ENCODE results near the gene HLF.

Gene HLF

DNA sequence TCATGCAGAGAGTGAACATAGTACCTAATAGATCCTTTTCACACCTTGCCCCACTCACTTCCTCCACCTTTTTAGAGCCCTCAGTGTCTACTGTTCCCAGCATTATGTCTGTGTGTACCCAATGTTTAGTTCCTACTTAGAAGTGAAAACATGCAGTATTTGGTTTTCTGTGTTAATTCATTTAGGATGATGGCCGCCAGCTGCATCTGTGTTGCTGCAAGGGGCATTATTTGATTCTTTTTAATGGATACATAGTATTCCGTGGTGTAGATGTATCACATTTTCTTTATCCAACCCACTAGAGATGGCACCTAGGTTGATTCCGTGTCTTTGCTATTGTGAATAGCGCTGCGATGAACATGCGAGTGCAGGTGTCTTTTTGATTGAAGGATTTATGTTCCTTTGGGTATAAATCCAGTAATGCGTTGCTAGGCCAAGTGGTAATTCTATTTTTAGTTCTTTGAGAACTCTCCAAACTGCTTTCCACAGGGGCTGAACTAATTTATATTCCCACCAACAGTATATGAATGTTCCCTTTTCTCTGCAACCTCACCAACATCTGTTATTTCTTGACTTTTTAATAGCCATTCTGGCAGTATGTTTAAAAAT, 47.1 kb downstream of the HLF start:
- TF ChIP-seq, protein P1, sequence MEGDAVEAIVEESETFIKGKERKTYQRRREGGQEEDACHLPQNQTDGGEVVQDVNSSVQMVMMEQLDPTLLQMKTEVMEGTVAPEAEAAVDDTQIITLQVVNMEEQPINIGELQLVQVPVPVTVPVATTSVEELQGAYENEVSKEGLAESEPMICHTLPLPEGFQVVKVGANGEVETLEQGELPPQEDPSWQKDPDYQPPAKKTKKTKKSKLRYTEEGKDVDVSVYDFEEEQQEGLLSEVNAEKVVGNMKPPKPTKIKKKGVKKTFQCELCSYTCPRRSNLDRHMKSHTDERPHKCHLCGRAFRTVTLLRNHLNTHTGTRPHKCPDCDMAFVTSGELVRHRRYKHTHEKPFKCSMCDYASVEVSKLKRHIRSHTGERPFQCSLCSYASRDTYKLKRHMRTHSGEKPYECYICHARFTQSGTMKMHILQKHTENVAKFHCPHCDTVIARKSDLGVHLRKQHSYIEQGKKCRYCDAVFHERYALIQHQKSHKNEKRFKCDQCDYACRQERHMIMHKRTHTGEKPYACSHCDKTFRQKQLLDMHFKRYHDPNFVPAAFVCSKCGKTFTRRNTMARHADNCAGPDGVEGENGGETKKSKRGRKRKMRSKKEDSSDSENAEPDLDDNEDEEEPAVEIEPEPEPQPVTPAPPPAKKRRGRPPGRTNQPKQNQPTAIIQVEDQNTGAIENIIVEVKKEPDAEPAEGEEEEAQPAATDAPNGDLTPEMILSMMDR (conservative IDR thresholded peaks at IDR 0.05; ENCODE audit: low read depth, low read length): no peak
- DNase-seq (ENCODE audit: low read depth): no peak
- H3K4me3 ChIP-seq (ENCODE audit: low read length): no peak overlapping the region

DNA sequence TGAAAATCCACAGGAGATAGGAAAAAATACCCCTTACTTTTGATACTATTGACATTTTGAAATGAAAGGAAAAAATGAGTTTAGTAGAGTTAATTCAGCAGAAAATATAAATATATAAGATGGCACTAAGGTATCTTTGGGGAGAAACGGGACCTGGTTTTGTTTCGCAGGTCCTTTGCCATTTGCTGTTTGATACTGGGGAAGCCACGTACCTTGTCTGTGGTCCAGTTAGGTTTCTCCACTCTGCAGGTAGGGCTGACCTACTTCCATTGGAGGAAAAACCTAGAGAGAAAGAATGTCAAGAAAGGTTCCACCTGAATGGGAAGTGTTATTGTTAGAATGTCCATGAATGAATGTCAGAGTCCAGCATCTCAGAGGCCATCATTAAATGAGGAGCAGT, 48.1 kb downstream of the HLF start:
- TF ChIP-seq, protein P1 (conservative IDR thresholded peaks at IDR 0.05; ENCODE audit: low read depth, low read length): no peak
- DNase-seq (ENCODE audit: low read depth): no peak
- no peak overlapping the region for H3K4me3 ChIP-seq (ENCODE audit: low read length)

GRCh38 chr17:55314061-55314783, 49.5 kb downstream of the HLF start:
- no peak overlapping the region for H3K4me3 ChIP-seq (ENCODE audit: low read length)
- DNase-seq (ENCODE audit: low read depth): no peak
- TF ChIP-seq, protein P1 (conservative IDR thresholded peaks at IDR 0.05; ENCODE audit: low read depth, low read length): no peak

GRCh38 chr17:55314784-55315491, 50.2 kb downstream of the HLF start:
- H3K4me3 ChIP-seq (ENCODE audit: low read length): no peak overlapping the region
- TF ChIP-seq, protein P1 (conservative IDR thresholded peaks at IDR 0.05; ENCODE audit: low read depth, low read length): no peak
- no peak for DNase-seq (ENCODE audit: low read depth)

GRCh38 chr17:55316499-55316898, 51.7 kb downstream of the HLF start:
- TF ChIP-seq, protein P1 (conservative IDR thresholded peaks at IDR 0.05; ENCODE audit: low read depth, low read length): no peak
- no peak overlapping the region for H3K4me3 ChIP-seq (ENCODE audit: low read length)
- DNase-seq (ENCODE audit: low read depth): no peak

GRCh38 chr17:55317284-55317683, 52.5 kb downstream of the HLF start:
- no peak overlapping the region for H3K4me3 ChIP-seq (ENCODE audit: low read length)
- TF ChIP-seq, protein P1 (conservative IDR thresholded peaks at IDR 0.05; ENCODE audit: low read depth, low read length): no peak
- no peak for DNase-seq (ENCODE audit: low read depth)

Measured in retinal pigment epithelial cell (primary cell).